ENCODE data around the gene TPSD1. TPM values are rescaled to one million over a fixed set of nuclear protein-coding genes. Genes with fewer than 3 reads are reported as not detected.
"Not testable (repeated sequence)": the region's sequence is repeated elsewhere in the genome, so short reads cannot be mapped to it uniquely, and the experiment has no call there.

TPSD1 gene
- polyA plus RNA-seq, 3 donors, result not detected

DNA sequence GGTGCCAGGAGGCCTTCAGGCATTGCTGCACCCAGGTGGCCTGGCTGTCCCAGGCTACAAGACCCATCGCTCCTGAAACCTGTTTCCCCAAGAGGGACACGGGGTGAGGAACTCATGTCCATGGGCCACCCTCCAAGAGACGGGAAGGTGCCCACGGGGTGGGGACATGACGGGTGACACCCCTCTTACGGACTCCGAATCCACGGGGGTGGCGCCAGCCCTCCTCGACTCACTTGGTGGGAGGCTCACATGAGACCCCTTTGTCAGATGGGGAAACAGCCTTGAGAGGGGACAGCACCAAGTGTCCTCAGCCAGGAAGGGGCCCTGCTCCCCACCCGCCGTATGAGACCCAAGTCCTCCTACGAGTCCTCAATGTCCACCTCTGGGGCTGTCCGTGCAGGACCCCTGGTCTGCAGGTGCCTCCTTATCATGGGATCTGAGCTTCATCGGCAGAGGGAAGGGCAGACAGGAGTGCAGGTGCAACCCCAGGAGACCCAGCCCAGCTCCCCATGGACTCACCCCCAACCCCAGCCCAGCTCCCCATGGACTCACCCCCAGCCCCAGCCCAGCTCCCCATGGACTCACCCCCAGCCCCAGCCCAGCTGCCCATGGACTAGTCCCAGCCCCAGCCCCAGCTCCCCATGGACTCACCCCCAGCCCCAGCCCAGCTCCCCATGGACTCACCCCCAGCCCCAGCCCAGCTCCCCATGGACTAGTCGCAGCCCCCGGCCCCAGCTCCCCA, 25.2 kb upstream of the TPSD1 start:
- H3K4me3 ChIP-seq (replicated peaks in 1 of 3; ENCODE audit: low read depth in 2 of 3, low read length in 3 of 3); H3K27me3 ChIP-seq (ENCODE audit: control insufficient read depth in 2 of 2, insufficient read depth in 2 of 2, low read length in 2 of 2); H3K36me3 Mint-ChIP-seq; H2AFZ ChIP-seq (ENCODE audit: insufficient read depth, low read depth, low read length, poor library complexity, severe bottlenecking); DNase-seq; H3K9ac ChIP-seq (ENCODE audit: insufficient read depth, low read length, poor library complexity, severe bottlenecking); intact Hi-C loops (cut with micrococcal nuclease); H3K4me1 ChIP-seq (ENCODE audit: control insufficient read depth in 1 of 2, insufficient read depth in 2 of 2, low read length in 2 of 2); H3K4me1 Mint-ChIP-seq; H3K79me2 ChIP-seq (ENCODE audit: insufficient read depth, low read length); H3K4me3 Mint-ChIP-seq; H3K9me3 ChIP-seq (replicated peaks in 1 of 2; ENCODE audit: control insufficient read depth in 1 of 2, insufficient read depth in 1 of 2, low read length in 2 of 2); H4K20me1 ChIP-seq (ENCODE audit: insufficient read depth, low read length); H3K36me3 ChIP-seq (replicated peaks in 1 of 2; ENCODE audit: control insufficient read depth in 1 of 2, insufficient read depth in 2 of 2, low read length in 2 of 2); H3K9me3 Mint-ChIP-seq; H3K27ac ChIP-seq (ENCODE audit: low read depth in 1 of 2, low read length in 2 of 2); H3K27ac Mint-ChIP-seq; H3K4me2 ChIP-seq (replicated peaks; ENCODE audit: extremely low read depth, low read length, poor library complexity, severe bottlenecking); H3K27me3 Mint-ChIP-seq (ENCODE audit: low read depth in 3 of 3): not testable (repeated sequence)
- WGBS (ENCODE audit: insufficient coverage), result 85% methylated on average over 10 of the region's 17 CpGs

DNA sequence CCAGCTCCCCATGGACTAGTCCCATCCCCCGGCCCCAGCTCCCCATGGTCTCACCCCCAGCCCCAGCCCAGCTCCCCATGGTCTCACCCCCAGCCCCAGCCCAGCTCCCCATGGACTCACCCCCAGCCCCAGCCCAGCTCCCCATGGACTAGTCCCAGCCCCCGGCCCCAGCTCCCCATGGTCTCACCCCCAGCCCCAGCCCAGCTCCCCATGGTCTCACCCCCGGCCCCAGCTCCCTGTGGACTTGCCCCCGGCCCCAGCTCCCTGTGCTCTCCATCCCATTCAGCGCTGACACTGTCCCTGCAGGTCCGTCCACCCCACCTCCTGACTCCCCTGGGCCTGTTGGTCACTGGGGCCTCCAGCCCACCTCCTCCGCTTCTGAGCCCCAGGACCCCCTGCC, 24.6 kb upstream of the TPSD1 start:
- H3K9me3 ChIP-seq (replicated peaks in 1 of 2; ENCODE audit: control insufficient read depth in 1 of 2, insufficient read depth in 1 of 2, low read length in 2 of 2); H3K36me3 Mint-ChIP-seq; H3K27ac Mint-ChIP-seq; H3K27me3 Mint-ChIP-seq (ENCODE audit: low read depth in 3 of 3); H3K4me3 Mint-ChIP-seq; H3K4me3 ChIP-seq (replicated peaks in 1 of 3; ENCODE audit: low read depth in 2 of 3, low read length in 3 of 3); H4K20me1 ChIP-seq (ENCODE audit: insufficient read depth, low read length); H3K9ac ChIP-seq (ENCODE audit: insufficient read depth, low read length, poor library complexity, severe bottlenecking); H3K79me2 ChIP-seq (ENCODE audit: insufficient read depth, low read length); DNase-seq; H2AFZ ChIP-seq (ENCODE audit: insufficient read depth, low read depth, low read length, poor library complexity, severe bottlenecking); H3K4me1 ChIP-seq (ENCODE audit: control insufficient read depth in 1 of 2, insufficient read depth in 2 of 2, low read length in 2 of 2); H3K36me3 ChIP-seq (replicated peaks in 1 of 2; ENCODE audit: control insufficient read depth in 1 of 2, insufficient read depth in 2 of 2, low read length in 2 of 2); intact Hi-C loops (cut with micrococcal nuclease); H3K27ac ChIP-seq (ENCODE audit: low read depth in 1 of 2, low read length in 2 of 2); H3K4me1 Mint-ChIP-seq; H3K4me2 ChIP-seq (replicated peaks; ENCODE audit: extremely low read depth, low read length, poor library complexity, severe bottlenecking); H3K27me3 ChIP-seq (ENCODE audit: control insufficient read depth in 2 of 2, insufficient read depth in 2 of 2, low read length in 2 of 2); H3K9me3 Mint-ChIP-seq: not testable (repeated sequence)
- no CpG with 5 or more reads among the region's 7 CpGs for WGBS (ENCODE audit: insufficient coverage)

GRCh38 chr16:1232049-1232748, 23.7 kb upstream of the TPSD1 start:
- H2AFZ ChIP-seq (ENCODE audit: insufficient read depth, low read depth, low read length, poor library complexity, severe bottlenecking); H3K4me3 Mint-ChIP-seq; H3K4me3 ChIP-seq (replicated peaks in 1 of 3; ENCODE audit: low read depth in 2 of 3, low read length in 3 of 3); H3K27ac ChIP-seq (ENCODE audit: low read depth in 1 of 2, low read length in 2 of 2); DNase-seq; H3K4me2 ChIP-seq (replicated peaks; ENCODE audit: extremely low read depth, low read length, poor library complexity, severe bottlenecking); H3K9me3 Mint-ChIP-seq; H4K20me1 ChIP-seq (ENCODE audit: insufficient read depth, low read length); H3K27me3 Mint-ChIP-seq (ENCODE audit: low read depth in 3 of 3); H3K4me1 Mint-ChIP-seq; intact Hi-C loops (cut with micrococcal nuclease); H3K4me1 ChIP-seq (ENCODE audit: control insufficient read depth in 1 of 2, insufficient read depth in 2 of 2, low read length in 2 of 2); H3K36me3 ChIP-seq (replicated peaks in 1 of 2; ENCODE audit: control insufficient read depth in 1 of 2, insufficient read depth in 2 of 2, low read length in 2 of 2); H3K9ac ChIP-seq (ENCODE audit: insufficient read depth, low read length, poor library complexity, severe bottlenecking); H3K27ac Mint-ChIP-seq; H3K27me3 ChIP-seq (ENCODE audit: control insufficient read depth in 2 of 2, insufficient read depth in 2 of 2, low read length in 2 of 2); H3K79me2 ChIP-seq (ENCODE audit: insufficient read depth, low read length); H3K9me3 ChIP-seq (replicated peaks in 1 of 2; ENCODE audit: control insufficient read depth in 1 of 2, insufficient read depth in 1 of 2, low read length in 2 of 2); H3K36me3 Mint-ChIP-seq: not testable (repeated sequence)
- no CpG with 5 or more reads among the region's 47 CpGs for WGBS (ENCODE audit: insufficient coverage)

GRCh38 chr16:1236659-1237058, 19.2 kb upstream of the TPSD1 start:
- H3K4me3 ChIP-seq (replicated peaks in 1 of 3; ENCODE audit: low read depth in 2 of 3, low read length in 3 of 3); H3K9me3 ChIP-seq (replicated peaks in 1 of 2; ENCODE audit: control insufficient read depth in 1 of 2, insufficient read depth in 1 of 2, low read length in 2 of 2); H3K27ac Mint-ChIP-seq; H3K36me3 ChIP-seq (replicated peaks in 1 of 2; ENCODE audit: control insufficient read depth in 1 of 2, insufficient read depth in 2 of 2, low read length in 2 of 2); H3K27ac ChIP-seq (ENCODE audit: low read depth in 1 of 2, low read length in 2 of 2); H4K20me1 ChIP-seq (ENCODE audit: insufficient read depth, low read length); H3K27me3 Mint-ChIP-seq (ENCODE audit: low read depth in 3 of 3); H3K79me2 ChIP-seq (ENCODE audit: insufficient read depth, low read length); H3K36me3 Mint-ChIP-seq; H3K9me3 Mint-ChIP-seq; H3K9ac ChIP-seq (ENCODE audit: insufficient read depth, low read length, poor library complexity, severe bottlenecking); DNase-seq; H3K4me3 Mint-ChIP-seq; intact Hi-C loops (cut with micrococcal nuclease); H2AFZ ChIP-seq (ENCODE audit: insufficient read depth, low read depth, low read length, poor library complexity, severe bottlenecking); H3K4me1 Mint-ChIP-seq; H3K27me3 ChIP-seq (ENCODE audit: control insufficient read depth in 2 of 2, insufficient read depth in 2 of 2, low read length in 2 of 2); H3K4me1 ChIP-seq (ENCODE audit: control insufficient read depth in 1 of 2, insufficient read depth in 2 of 2, low read length in 2 of 2); H3K4me2 ChIP-seq (replicated peaks; ENCODE audit: extremely low read depth, low read length, poor library complexity, severe bottlenecking): not testable (repeated sequence)
- WGBS (ENCODE audit: insufficient coverage), result no CpG with 5 or more reads among the region's 29 CpGs
